Measurements from ENCODE around the gene NPW.
A peak's percentile ranks its signal among the peaks of the same experiment; 100 is the strongest.

Gene NPW

DNA sequence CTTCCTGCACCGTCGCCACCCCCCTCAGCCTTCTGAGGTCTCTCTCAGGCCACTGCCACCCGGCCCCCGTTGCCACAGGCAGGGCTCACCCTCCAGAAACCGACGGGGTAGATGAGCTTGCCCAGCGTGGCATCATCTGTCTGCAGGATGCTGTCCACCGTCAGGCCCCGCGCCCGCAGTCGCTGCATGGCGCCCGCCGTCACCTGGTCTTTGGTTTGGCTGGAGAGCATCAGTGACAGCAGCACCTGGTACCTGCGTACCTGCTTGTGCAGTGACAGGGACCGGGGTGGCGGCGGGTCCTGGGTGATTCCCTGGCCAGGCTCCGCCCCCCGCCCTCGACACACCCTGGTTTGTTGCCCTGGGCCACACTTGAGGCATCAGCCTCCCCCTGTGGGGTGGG is 25.0 kb downstream of the NPW start:
- TF ChIP-seq ZNF274 (IDR thresholded peaks at IDR 0.05; ENCODE audit: low read depth, low read length): no peak
- no peak overlapping the region for H3K4me3 ChIP-seq (ENCODE audit: low read length)

DNA sequence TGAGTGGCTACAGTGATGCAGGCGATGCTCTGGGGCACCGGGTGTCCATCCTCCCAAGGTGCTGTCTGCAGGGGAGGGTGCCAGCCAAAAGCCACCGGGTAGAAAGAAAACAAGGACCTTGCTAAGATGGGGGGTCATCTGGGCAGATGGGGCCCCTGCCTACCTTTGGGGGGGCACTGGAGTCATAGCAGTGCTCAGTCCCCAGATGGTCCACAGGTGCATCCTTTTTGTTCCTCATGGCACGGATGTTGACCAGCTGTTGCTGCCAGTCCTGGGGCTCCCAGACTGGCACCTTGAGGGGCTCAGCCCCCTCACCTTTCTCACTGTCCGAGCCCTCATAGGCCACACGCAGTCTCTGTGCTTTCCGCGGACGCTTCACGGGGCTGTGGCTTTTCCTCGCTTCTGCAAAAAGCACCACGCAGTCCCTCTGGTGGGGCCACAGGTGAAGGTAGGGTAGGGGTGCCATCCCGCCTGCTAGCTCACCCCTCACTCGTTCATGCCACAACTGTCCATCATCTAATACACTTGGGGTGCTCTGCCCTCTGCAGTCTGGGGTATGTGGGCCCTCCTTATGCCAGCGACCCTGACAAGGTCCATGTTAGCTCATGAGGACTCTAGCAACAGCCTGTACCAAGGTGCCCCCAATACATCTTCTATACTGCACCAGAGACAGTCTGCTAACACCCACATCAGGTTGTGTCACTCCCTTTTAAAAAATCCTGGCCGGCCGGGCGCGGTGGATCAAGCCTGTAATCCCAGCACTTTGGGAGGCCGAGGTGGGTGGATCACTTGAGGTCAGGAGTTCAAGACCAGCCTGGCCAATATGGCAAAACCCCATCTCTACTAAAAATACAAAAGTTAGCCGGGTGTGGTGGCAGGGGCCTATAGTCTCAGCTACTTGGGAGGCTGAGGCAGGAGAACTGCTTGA is 26.6 kb downstream of the NPW start:
- H3K4me3 ChIP-seq (ENCODE audit: low read length): no peak overlapping the region; the same call in 1 of the 2 replicates
- no peak for TF ChIP-seq ZNF274 (IDR thresholded peaks at IDR 0.05; ENCODE audit: low read depth, low read length)

DNA sequence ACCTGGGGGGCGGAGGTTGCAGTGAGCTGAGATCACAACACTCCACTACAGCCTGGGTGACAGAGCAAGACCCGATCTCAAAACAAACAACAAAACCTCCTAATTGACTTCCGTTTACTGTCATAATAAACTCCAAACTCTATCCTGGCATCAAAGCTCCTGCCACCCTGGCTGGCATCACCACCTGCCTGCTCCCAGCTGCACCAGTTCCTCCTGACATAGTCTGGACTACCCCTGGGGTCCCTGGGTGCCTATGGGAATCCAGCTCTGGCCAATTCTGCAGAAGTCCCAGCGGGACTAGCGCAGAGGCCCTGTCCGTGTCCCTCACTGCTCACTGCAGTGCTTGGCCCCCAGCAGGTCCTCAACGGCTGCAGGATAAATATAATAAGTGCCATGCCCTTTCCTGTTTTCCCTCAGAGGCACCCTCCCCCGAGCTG is 27.3 kb downstream of the NPW start:
- no peak for TF ChIP-seq ZNF274 (IDR thresholded peaks at IDR 0.05; ENCODE audit: low read depth, low read length)
- H3K4me3 ChIP-seq (ENCODE audit: low read length): peak overlapping the region; percentile 86

DNA sequence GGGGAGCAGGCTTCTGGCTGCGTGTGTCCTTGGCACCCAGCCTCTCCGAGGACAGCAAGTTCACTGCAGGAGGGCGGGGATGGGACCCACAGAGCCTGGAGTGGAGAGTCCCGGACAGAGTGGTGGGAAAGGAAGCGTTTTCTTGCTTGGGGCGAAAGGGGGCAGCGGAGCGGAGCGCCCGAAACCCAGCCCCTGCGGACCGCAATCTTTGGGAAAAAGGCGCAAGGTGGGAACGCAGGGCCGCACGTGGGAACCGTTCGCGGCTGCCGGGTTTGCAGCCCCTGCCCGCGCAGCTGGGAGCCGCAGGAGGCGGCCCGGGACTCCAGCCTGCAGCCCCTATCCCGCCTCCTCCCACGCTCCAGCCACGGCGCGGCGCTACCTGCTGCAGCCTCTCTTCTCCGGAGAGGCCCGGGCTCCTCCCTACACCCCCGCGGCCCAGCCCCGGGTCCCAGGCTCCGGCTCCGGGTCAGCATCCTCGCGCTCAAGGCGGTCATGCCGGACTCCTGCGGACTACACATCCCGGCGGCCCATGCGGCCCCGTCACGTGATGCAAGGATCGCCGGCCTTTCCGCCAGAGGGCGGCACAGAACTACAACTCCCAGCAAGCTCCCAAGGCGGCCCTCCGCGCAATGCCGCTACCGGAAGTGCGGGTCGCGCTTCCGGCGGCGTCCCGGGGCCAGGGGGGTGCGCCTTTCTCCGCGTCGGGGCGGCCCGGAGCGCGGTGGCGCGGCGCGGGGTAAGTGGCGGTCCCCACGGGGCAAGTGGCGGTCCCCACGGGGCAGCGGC is 27.9 kb downstream of the NPW start, which contains the start of the genes NTHL1 and TSC2:
Gene NTHL1 (minus strand): TSS at position 505 of the 786 bp plus-strand sequence. CDS start 11 bp downstream, at position 494.
Gene TSC2 (plus strand): TSS at position 656 of the 786 bp plus-strand sequence. CDS start 631 bp downstream, outside the sequence.
- no peak for TF ChIP-seq ZNF274 (IDR thresholded peaks at IDR 0.05; ENCODE audit: low read depth, low read length)

DNA sequence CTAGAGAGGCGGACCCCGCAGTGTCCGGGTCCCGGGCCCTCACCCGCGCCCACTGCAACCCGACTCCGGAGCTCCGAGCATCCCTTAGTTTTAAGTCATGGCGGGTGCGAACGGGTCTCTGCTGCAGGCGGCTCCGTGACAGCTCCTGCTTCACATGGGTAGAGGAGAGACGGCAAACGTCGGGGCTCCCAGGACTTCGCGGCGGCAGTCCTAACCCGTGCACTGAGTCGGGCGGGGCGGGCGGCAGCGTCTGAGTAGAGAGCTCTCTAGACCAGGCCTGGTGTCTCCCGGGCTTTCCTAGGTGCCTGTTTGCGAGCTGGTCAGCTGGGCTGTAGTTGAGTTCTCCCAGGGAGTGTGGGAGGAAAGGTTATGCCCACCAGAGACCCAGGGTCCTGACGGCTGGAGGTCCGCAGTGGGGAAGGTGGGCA is 28.5 kb downstream of the NPW start:
- TF ChIP-seq ZNF274 (IDR thresholded peaks at IDR 0.05; ENCODE audit: low read depth, low read length): no peak
- peak overlapping the region; percentile 86 for H3K4me3 ChIP-seq (ENCODE audit: low read length)

More for the DNA sequence above, 27.9 kb downstream of the NPW start, which contains the start of the genes NTHL1 and TSC2:
- peak within 1 kb of the TSS; percentile 86 for H3K4me3 ChIP-seq (ENCODE audit: low read length)

DNA sequence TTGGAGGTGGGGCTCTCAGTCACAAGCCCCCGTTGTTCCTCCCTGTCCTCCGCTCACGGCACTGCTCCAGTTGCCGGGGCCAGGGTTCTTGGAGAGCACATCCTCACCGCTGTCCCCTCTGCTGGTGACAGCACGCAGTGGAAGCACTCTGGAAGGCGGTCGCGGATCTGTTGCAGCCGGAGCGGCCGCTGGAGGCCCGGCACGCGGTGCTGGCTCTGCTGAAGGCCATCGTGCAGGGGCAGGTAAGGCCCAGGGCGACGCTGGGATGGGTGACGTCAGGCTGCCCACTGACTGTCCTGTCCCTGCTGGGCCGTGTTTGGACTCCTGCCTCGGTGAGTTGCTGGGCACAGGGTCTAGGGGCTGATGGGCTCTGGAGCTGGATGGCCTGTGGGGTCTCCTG is 33.6 kb downstream of the NPW start:
- no peak for TF ChIP-seq ZNF274 (IDR thresholded peaks at IDR 0.05; ENCODE audit: low read depth, low read length)
- no peak overlapping the region for H3K4me3 ChIP-seq (ENCODE audit: low read length)

DNA sequence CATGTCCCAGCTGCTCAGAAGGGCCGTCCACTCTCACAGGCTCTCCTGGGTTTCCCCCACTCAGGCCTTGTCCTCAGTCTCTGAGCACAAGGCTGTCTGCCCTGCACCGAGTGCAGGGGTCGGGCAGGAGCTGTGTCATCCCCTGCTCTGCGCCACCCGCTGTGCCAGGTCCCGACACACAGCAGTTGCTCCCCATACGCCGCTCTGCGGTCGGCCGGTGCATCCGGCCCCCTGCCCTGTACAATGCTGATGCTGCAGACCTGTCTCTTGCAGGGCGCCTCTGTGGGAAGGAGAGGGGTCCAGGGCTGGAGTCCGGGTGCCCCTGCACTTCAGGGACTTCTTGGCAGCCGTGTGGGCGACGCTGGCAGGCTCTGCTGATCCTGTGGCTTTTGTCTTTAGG is 34.3 kb downstream of the NPW start:
- no peak overlapping the region for H3K4me3 ChIP-seq (ENCODE audit: low read length)
- no peak for TF ChIP-seq ZNF274 (IDR thresholded peaks at IDR 0.05; ENCODE audit: low read depth, low read length)

DNA sequence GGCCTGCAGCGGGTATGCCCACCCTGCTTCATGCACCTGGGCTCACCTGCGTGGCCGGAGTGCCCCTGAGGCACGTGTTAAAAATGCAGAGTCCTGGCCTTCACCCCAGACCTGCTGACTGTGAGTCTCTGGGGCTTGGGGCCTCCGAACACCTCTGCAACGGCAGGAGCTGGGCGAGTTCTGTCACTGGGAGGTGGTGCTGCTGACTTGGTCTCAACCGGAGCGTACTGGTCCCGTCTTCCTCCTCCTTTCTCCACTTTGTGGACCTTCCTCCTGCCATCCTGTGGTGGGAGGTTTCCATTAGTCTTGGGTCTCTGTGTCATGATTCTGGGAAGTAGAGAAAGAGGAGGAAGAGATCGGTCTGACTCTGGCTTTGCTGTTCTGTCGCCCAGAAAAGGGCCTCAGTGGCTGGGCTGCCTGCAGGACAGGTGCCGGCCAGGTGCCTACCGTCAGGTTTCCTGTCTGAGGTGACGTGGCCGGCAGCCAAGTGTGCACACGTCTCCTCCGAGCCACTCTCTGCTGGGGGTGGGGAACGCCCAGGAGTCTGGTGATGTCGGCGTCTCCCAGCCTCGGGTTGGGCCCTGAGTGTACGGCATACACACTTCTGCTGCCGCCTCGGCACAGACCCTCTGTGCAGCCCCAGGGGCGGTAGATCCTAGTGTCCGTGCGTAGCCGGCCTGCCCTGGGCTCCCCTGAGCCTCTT is 35.1 kb downstream of the NPW start:
- no peak overlapping the region for H3K4me3 ChIP-seq (ENCODE audit: low read length)
- no peak for TF ChIP-seq ZNF274 (IDR thresholded peaks at IDR 0.05; ENCODE audit: low read depth, low read length)

DNA sequence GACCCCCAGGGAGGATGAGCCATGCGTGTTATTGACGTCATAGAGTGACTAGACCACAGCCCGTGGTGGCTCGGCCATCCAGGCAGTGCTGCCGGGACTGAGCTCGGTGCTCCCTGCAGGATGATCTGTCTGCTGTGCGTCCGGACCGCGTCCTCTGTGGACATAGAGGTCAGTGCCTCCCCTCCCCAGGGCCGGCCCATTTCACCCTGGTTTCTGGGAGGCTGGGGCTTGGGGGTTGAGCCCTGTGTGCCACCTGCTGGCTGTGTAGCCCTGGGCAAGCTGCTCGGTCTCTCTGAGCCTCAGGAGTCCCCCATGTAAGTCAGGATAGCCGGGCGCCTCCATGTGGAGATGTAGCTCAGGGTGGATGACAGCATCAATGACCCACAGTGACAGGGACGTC is 36.5 kb downstream of the NPW start:
- no peak overlapping the region for H3K4me3 ChIP-seq (ENCODE audit: low read length)
- no peak for TF ChIP-seq ZNF274 (IDR thresholded peaks at IDR 0.05; ENCODE audit: low read depth, low read length)

DNA sequence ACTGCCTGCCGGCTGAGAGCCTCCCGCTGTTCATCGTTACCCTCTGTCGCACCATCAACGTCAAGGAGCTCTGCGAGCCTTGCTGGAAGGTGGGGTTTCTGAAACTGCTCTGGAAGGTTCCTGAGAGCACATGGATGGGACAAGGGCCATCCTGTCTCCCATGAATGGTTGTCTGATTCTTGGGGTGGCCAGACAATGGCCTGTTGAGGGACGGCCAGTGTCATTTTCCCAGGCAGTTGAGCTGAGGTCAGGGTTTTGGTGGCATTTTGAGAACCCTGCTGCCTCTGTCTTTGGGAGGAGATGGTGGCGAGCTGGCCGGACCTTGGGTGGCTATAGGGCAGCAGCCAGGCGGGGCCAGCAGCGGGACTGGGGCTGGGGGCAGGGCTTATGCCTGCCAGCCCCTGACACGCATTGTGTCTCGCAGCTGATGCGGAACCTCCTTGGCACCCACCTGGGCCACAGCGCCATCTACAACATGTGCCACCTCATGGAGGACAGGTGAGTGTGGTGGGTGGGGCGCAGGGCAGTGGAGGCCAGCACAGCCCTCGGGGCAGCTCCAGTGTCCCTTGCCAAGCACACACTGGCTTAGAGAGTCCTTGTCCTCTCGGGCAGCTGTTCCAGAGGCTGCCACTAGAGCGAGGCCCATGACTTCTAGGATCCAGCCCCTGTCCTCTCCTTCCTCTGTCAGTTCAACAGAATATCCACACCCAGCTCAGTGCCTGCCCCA is 37.3 kb downstream of the NPW start:
- TF ChIP-seq ZNF274 (IDR thresholded peaks at IDR 0.05; ENCODE audit: low read depth, low read length): no peak
- H3K4me3 ChIP-seq (ENCODE audit: low read length): no peak overlapping the region

DNA sequence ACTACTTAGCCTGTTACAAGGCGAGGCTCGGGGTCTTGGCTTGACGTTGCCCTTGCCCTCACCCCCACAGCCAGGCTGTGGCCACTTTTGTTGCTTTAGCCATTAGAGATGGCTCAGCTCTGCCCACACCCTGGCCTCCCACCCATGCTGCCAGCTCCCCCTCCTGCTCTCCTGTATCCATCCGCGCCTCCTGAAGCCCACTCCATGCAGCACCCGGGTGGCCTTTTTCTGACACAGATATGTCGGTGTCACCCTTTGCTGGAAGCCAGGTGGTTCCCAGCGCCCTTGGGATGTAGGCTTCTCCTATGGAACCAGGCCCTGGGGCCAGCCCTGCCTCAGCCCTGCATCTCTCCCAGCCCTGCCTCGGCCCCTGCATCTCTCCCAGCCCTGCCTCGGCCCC is 37.9 kb downstream of the NPW start:
- TF ChIP-seq ZNF274 (IDR thresholded peaks at IDR 0.05; ENCODE audit: low read depth, low read length): no peak
- no peak overlapping the region for H3K4me3 ChIP-seq (ENCODE audit: low read length)

DNA sequence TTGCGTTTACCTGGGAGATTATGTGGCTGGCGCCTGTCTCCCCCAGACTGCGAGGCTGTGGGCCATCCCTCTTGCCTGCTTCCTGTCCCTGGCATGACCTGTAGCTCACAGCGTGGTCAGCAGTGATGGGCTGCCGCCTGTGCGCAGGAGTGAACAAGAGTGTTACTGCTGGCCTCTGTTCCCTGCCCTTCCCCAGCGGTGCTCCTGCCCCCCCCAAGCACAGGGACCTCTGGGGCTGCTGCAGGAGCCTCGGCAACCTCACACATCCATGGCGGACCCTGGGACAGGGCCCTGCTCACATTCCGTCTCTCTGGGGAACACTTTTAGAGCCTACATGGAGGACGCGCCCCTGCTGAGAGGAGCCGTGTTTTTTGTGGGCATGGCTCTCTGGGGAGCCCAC is 38.8 kb downstream of the NPW start:
- TF ChIP-seq ZNF274 (IDR thresholded peaks at IDR 0.05; ENCODE audit: low read depth, low read length): no peak
- H3K4me3 ChIP-seq (ENCODE audit: low read length): no peak overlapping the region

DNA sequence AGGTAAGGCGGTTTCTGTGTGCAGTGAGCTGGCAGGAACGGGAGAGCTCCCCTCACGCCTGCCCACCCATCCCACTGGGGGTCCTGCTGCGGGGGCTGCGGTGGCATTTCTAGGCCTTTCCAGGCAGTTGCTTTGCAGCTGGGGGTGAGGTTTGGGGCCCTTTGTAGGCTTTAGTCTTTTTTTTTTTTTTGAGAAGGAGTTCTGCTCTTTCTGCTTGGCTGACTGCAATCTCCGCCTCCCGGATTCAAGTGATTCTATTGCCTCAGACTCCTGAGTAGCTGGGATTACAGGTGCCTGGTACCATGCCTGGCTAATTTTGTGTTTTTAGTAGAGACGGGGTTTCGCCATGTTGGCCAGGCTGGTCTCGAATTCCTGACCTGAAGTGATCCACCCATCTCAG is 39.3 kb downstream of the NPW start:
- no peak overlapping the region for H3K4me3 ChIP-seq (ENCODE audit: low read length)

More for the DNA sequence above, 39.3 kb downstream of the NPW start:
- no peak for TF ChIP-seq ZNF274 (IDR thresholded peaks at IDR 0.05; ENCODE audit: low read depth, low read length)
